GM12891 (cell line): ENCODE results near the gene CRYBA2.

Experiments used
- DNase-seq: peaks from one replicate; pipeline ENCODE4 v3.0.0; 2011; ENCODE audit warnings: low spot score; ENCODE audit not compliant: insufficient read length
- FAIRE-seq: peaks from 2 replicates; lab custom pipeline; 2011; peaks lifted over from hg19 to GRCh38; lab: Jason Lieb, UNC
- PAX5 ChIP-seq: IDR thresholded peaks from 2 replicates; pipeline ENCODE4 v1.6.1; 2011; ENCODE audit warnings: low read length, moderate library complexity, mild to moderate bottlenecking; ENCODE audit not compliant: insufficient read depth, severe bottlenecking
- POLR2A ChIP-seq: IDR thresholded peaks from 2 replicates; pipeline ENCODE4 v1.6.1; 2011; ENCODE audit warnings: low read depth, low read length, control low read depth
- POLR2AphosphoS5 ChIP-seq: IDR thresholded peaks from 2 replicates; pipeline ENCODE4 v1.6.1; 2011; ENCODE audit warnings: low read depth, low read length, control low read depth
- POU2F2 ChIP-seq: IDR thresholded peaks from 2 replicates; pipeline ENCODE4 v1.6.1; 2011; ENCODE audit warnings: low read depth, mild to moderate bottlenecking, control low read depth, low read length, moderate library complexity
- SPI1 ChIP-seq: IDR thresholded peaks from 2 replicates; pipeline ENCODE4 v1.6.1; 2011; ENCODE audit warnings: low read depth, low read length, control low read depth
- TAF1 ChIP-seq: IDR thresholded peaks from 2 replicates; pipeline ENCODE4 v1.6.1; 2011; ENCODE audit warnings: low read depth, low read length, control low read depth

Gene CRYBA2

DNA sequence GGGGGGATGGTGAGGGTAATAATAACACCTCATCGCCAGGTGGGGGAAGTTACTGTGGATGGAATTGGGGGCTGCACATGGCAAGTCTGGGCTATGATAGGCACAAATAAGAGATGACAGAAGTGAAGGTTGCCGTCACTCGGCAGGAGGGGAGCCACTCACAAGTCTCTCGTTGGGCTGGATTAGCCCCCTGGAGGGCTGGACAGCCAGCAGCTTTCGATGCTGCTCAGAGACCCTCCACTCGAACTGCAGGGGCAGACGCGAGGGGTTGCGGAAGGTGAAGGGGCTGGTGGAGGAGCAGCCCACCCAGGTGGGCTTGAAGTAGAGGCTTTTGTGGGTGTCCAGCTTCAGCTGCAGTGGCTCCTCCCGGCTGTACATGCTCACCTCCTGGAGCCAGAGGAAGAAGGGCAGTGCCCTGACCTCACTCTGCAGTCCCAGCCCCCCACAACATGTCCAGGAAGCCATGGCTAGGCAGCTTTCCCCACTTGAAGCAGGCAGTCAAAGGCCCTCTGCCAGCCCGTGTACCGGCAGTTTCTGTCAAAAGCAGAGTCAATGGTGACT lies 29.9 kb upstream of the CRYBA2 start:
- TF ChIP-seq TAF1 (no peak), SPI1 (no peak), POLR2A (no peak), POU2F2 (no peak), PAX5 (no peak), POLR2AphosphoS5 (no peak)
- FAIRE-seq, result no peak
- no peak for DNase-seq

DNA sequence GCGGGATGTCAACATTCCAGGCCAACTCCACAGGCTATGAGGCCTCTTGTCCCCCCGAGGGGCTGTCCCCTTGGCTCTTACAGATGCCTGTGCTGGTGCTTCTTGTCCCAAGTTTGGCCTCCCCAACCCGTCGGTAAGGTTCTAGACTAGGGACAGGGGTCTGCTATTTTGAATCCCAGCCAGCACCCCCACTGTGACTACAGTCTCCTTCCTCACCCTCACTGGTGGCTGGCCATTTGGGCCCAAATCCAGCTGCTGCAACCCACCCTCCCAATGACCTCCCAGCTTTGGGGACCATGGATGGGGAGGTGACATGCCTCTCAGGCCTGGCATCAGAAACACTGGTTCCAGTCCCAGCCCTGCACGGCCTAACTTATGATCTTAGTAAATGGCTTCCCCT lies 29.4 kb upstream of the CRYBA2 start:
- TF ChIP-seq POU2F2 (no peak), PAX5 (no peak), POLR2A (no peak), POLR2AphosphoS5 (no peak), TAF1 (no peak), SPI1 (no peak)
- FAIRE-seq (no peak), DNase-seq (no peak)

DNA sequence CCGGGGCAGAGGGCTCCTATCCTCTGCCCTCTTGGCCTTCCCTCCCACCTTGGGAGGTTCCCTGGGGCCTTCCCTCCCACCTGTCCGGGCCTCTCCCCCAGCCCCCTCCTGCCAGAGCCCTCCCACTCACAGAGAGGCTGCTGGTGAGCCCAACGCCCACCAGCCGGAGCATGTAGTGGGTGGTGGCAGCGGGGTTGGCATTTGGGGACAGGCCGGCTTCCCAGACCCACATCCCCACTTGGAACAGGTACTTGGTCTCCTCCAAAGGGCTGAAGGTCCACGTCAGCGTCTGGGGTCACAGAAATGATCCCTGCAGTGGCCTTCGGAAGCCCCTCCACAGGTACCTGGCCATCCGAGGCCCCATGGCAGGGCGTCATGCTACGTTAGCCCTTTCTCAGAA lies 28.8 kb upstream of the CRYBA2 start:
- TF ChIP-seq PAX5 (no peak), TAF1 (no peak), SPI1 (no peak), POU2F2 (no peak), POLR2A (no peak), POLR2AphosphoS5 (no peak)
- DNase-seq, result no peak
- no peak for FAIRE-seq

DNA sequence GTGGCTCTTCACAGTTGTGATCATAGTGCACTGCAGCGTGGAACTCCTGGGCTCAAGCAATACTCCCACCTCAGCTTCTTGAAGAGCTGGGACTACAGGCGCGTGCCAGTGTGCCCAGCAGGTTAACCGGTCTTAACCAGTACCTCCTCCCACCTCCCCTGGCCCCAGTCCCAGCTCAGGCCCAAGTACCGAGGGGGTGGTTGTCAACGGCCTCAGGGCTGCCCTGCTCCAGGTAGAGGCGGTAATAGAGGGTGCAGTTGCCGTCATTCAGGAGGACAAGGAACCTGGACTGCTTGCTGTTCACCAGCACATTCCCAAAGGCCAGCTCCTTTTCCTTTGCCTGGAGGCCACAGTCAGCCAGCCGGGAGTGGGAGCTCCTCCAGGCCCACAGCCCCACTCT lies 28.4 kb upstream of the CRYBA2 start:
- FAIRE-seq (no peak), DNase-seq (no peak)
- TF ChIP-seq TAF1 (no peak), PAX5 (no peak), SPI1 (no peak), POLR2A (no peak), POU2F2 (no peak), POLR2AphosphoS5 (no peak)

DNA sequence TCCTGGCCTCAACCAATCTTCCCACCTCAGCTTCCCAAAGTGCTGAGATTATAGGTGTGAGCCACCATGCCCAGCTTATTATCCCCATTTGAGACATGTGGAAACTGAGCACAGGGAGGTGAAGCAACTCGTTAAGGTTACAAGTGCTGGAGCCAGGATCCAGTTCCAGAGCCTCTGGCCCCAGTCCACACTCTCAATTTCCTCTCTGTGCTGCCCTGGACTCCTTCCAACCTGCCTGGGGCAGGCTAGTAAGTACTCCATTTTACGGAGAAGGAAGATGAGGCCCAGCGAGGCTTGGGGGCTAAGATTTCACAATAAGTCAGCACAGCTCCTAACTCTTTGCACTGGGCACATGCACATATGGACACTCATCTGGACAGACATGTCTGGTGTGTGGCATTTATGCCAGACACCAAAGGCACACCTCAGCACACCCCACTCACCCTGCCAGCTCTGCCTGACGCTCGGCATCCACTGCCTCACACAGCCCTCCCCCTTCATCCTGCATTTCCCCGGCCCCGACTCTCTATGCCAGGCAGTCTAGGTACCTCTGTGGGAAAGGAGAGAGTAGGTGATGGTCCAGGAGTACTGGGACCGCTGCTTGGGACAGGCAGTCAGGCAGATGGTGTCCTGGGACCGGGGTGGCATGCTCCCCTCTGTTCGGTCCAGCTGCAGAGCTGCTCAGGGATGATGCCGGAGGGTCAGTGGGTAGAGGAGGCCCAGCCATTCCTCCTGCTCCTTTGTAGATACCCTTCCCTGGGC lies 27.6 kb upstream of the CRYBA2 start:
- FAIRE-seq (no peak), DNase-seq (no peak)
- TF ChIP-seq POU2F2 (no peak), PAX5 (no peak), SPI1 (no peak), TAF1 (no peak), POLR2AphosphoS5 (no peak), POLR2A (no peak)

DNA sequence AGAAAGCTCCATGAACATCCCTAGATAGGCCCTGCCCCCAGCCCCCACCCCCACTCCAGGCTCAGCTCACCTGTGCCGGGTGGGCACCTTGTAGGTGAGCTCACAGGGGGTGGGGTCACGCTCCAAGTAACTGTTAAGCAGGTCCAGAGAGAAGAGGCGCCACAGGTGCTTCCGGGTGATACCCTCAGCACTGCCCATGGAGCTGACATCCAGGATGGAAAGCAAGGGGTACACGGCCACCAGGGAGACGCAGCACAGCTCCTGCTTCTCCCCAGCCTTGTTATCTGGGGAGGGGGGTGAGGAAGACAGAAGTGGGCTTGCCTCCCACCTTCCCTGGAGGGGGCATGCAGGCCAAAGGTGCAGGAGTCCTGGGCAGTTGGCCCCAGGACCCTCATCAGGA lies 26.2 kb upstream of the CRYBA2 start:
- no peak for DNase-seq
- no peak for FAIRE-seq

DNA sequence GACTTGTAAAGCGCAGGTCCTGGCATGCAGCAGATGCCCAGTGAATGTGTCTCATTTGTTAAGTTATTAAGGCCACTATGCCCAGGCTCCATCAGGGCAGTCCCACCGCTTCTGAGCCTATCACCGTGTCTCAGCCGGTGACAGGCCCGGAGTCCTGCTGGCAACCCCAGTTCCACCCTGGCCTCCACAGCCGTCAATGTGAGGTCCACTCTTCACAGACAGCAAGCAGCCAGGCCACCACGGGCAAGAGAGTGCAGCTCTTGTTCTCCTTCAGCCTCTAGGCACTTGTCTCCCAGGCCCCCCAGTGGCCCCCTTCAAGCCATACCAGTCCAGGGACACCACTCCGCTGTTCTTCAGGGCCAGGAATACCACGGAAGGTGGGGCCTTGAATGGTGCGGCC lies 25.5 kb upstream of the CRYBA2 start:
- FAIRE-seq, result no peak
- TF ChIP-seq SPI1, result no peak
- no peak for TF ChIP-seq POLR2AphosphoS5
- TF ChIP-seq POU2F2, result no peak
- TF ChIP-seq PAX5, result no peak
- TF ChIP-seq TAF1, result no peak
- no peak for TF ChIP-seq POLR2A
- no peak for DNase-seq

More for the DNA sequence above, 26.2 kb upstream of the CRYBA2 start:
- no peak for TF ChIP-seq POLR2A
- TF ChIP-seq POU2F2, result no peak
- no peak for TF ChIP-seq SPI1
- TF ChIP-seq POLR2AphosphoS5, result no peak
- TF ChIP-seq PAX5, result no peak
- TF ChIP-seq TAF1, result no peak

DNA sequence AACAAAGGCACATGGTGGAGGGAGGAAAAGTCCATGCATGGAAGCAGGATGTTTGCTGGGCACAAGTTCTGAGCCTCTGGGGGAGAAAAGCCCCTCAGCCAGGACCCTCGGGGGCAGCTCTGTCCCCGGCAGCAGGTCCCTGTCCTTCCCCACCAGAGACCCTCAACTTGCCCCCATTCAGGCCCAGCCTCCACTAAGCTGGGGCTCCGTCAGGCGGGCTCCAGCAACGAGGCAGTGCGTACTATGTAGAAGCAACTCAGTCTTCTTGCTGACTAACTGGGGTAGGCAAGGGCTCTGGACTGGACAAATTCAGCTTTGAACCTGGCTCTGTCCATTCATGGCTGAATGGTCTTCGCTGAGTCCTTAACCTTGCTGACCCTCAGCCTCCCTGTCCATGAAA lies 25.1 kb upstream of the CRYBA2 start:
- TF ChIP-seq POU2F2 (no peak), TAF1 (no peak), SPI1 (no peak), POLR2A (no peak), POLR2AphosphoS5 (no peak), PAX5 (no peak)
- DNase-seq, result no peak
- no peak for FAIRE-seq

DNA sequence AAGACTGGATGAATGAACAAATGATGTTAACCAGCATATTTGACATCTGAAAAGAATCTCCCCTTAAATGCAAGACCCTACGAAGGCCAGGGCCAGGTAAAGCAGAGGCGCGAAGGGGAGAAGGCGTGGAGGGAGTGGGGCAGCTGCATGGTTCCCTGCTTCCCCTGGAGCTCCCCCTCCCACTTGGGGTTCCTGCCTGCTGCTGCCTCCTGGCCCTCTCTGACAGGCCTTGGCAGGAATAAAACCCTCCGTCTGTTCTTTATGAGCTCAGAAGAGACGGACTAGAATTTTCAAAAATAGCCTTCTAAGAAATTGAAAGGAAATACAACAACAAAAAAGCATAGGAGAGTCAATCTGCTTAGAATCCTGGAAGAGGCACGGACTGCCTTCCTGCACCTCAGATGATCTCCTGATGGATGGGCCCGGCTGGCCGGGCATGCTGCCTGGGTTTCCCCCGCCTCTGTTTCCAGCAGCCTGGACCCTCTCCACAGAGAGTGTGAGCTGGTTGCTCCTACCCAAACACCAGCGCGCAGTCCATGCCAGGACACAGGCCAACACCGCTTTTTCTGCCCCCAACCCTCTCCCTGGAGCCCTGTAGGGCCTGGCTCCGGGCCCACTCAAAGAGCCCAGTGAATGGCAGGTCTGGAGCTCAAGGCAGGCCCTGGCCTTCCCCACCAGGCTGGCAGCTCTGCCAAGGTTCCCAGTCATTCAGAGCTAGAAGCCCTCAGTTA lies 24.1 kb upstream of the CRYBA2 start:
- FAIRE-seq (no peak), DNase-seq (no peak)
- TF ChIP-seq TAF1, result no peak
- no peak for TF ChIP-seq PAX5
- TF ChIP-seq POLR2AphosphoS5, result no peak
- no peak for TF ChIP-seq POLR2A
- no peak for TF ChIP-seq SPI1
- TF ChIP-seq POU2F2, result no peak
